CD4-positive, alpha-beta T cell treated with Interleukin-6 at 100 ng/mL for 8 hours (primary cell): Measurements from ENCODE around the gene CCDC92.

Experiments used
- DNase-seq: peaks from one replicate; pipeline ENCODE4 v3.0.0-alpha.2; 2020; ENCODE audit warnings: mixed read lengths, low spot score

The CCDC92 gene

GRCh38 chr12:124002021-124002644, 29.5 kb upstream of the CCDC92 start:
- DNase-seq, result no peak

GRCh38 chr12:124001343-124001742, 28.7 kb upstream of the CCDC92 start:
- DNase-seq, result no peak

GRCh38 chr12:124000111-124000510, 27.5 kb upstream of the CCDC92 start:
- DNase-seq, result no peak

- no peak for DNase-seq
Observed at GRCh38 chr12:123998991-123999359, 26.3 kb upstream of the CCDC92 start.

GRCh38 chr12:123998344-123998990, 25.8 kb upstream of the CCDC92 start:
- DNase-seq, result no peak

- DNase-seq, result no peak
Observed at GRCh38 chr12:123997908-123998307, 25.3 kb upstream of the CCDC92 start.

- DNase-seq, result no peak
Observed at GRCh38 chr12:123997033-123997822, 24.6 kb upstream of the CCDC92 start.

- no peak for DNase-seq
Observed at GRCh38 chr12:123996581-123996980, 23.9 kb upstream of the CCDC92 start.

GRCh38 chr12:123995023-123995748, 22.6 kb upstream of the CCDC92 start:
- DNase-seq, result no peak

GRCh38 chr12:123992118-123992825, 19.6 kb upstream of the CCDC92 start:
- no peak for DNase-seq

- no peak for DNase-seq
Observed at GRCh38 chr12:123991372-123991951, 18.8 kb upstream of the CCDC92 start.

GRCh38 chr12:123990511-123990910, 17.9 kb upstream of the CCDC92 start:
- DNase-seq, result no peak

- DNase-seq, result no peak
Observed at GRCh38 chr12:123989753-123990152, 17.1 kb upstream of the CCDC92 start.

GRCh38 chr12:123989168-123989567, 16.5 kb upstream of the CCDC92 start:
- no peak for DNase-seq

- DNase-seq, result no peak
Observed at GRCh38 chr12:123987022-123987421, 14.4 kb upstream of the CCDC92 start.

- DNase-seq, result no peak
Observed at GRCh38 chr12:123986374-123986965, 13.8 kb upstream of the CCDC92 start.

- no peak for DNase-seq
Observed at GRCh38 chr12:123984903-123985302, 12.3 kb upstream of the CCDC92 start.

GRCh38 chr12:123983822-123984485, 11.3 kb upstream of the CCDC92 start:
- DNase-seq, result peak; percentile 62

GRCh38 chr12:123982269-123982668, 9.6 kb upstream of the CCDC92 start:
- DNase-seq, result no peak

GRCh38 chr12:123979566-123979965, 6.9 kb upstream of the CCDC92 start:
- DNase-seq, result no peak
